CD4-positive, alpha-beta memory T cell (primary cell): Measurements from ENCODE around the gene TAF4B. TPM values are rescaled to one million over a fixed set of nuclear protein-coding genes. Genes with fewer than 3 reads are reported as not detected.
"Not testable (repeated sequence)": the region's sequence is repeated elsewhere in the genome, so short reads cannot be mapped to it uniquely, and the experiment has no call there.

Source experiments
- CTCF ChIA-PET: fragments of 350-600 bp; sonication (Branson Sonifier 250); formaldehyde crosslinking; loops from one replicate; lab custom pipeline; 2021; ENCODE audit warnings: inconsistent platforms; ENCODE audit not compliant: partially characterized antibody; lab: Charles Lee
- POLR2A ChIA-PET: fragments of 350-600 bp; sonication (Branson Sonifier 250); formaldehyde crosslinking; loops from one replicate; lab custom pipeline; 2021; ENCODE audit not compliant: partially characterized antibody; lab: Charles Lee
- DNase-seq, 5 donors: peaks; one replicate each; pipeline versions ENCODE4 v3.0.0 to v3.0.0-alpha.2; 2020 to 2022; ENCODE audit warnings: mixed read lengths in 1 of 5
- H3K27ac ChIP-seq: one replicate; pipeline ENCODE4 v1.7.0; 2013; ENCODE audit warnings: low read depth, low read length
- H3K27me3 ChIP-seq: 2 replicates; pipeline ENCODE4 v1.7.0; 2013; ENCODE audit warnings: mild to moderate bottlenecking, low read length, moderate library complexity; ENCODE audit not compliant: insufficient read depth
- H3K36me3 ChIP-seq: 2 replicates; pipeline ENCODE4 v1.7.0; 2013; ENCODE audit warnings: mild to moderate bottlenecking, low read length, moderate library complexity; ENCODE audit not compliant: insufficient read depth
- H3K4me1 ChIP-seq: 2 replicates; pipeline ENCODE4 v1.7.0; 2013; ENCODE audit warnings: mild to moderate bottlenecking, low read length, moderate library complexity; ENCODE audit not compliant: insufficient read depth
- H3K4me3 ChIP-seq, 2 donors: one replicate each; pipeline ENCODE4 v1.7.0; 2013; ENCODE audit warnings: low read length in 2 of 2, mild to moderate bottlenecking in 1 of 2
- H3K9me3 ChIP-seq, 2 donors: one replicate each; pipeline ENCODE4 v1.7.0; 2013; ENCODE audit warnings: low read length in 2 of 2, control low read depth in 1 of 2; ENCODE audit not compliant: control insufficient read depth in 1 of 2
- H3K27ac Mint-ChIP-seq, 7 donors: one replicate each; pipeline ENCODE4 v1.8.0; 2020 to 2021; ENCODE audit warnings: mixed read lengths in 7 of 7, mild to moderate bottlenecking in 6 of 7, inconsistent platforms in 3 of 7, moderate library complexity in 3 of 7
- H3K27me3 Mint-ChIP-seq, 2 donors: one replicate each; pipeline ENCODE4 v1.8.0; 2020 to 2021; ENCODE audit warnings: mixed read lengths in 2 of 2
- H3K36me3 Mint-ChIP-seq, 2 donors: one replicate each; pipeline ENCODE4 v1.8.0; 2020 to 2021; ENCODE audit warnings: mixed read lengths in 2 of 2, inconsistent platforms in 1 of 2, mild to moderate bottlenecking in 1 of 2
- H3K4me1 Mint-ChIP-seq, 4 donors: one replicate each; pipeline ENCODE4 v1.8.0; 2020 to 2021; ENCODE audit warnings: mixed read lengths in 4 of 4, mild to moderate bottlenecking in 1 of 4
- H3K4me3 Mint-ChIP-seq, 8 donors: one replicate each; pipeline ENCODE4 v1.8.0; 2020 to 2021; ENCODE audit warnings: mixed read lengths in 8 of 8, mild to moderate bottlenecking in 7 of 8, moderate library complexity in 6 of 8, inconsistent platforms in 3 of 8
- H3K9me3 Mint-ChIP-seq, 8 donors: one replicate each; pipeline ENCODE4 v1.8.0; 2020 to 2021; ENCODE audit warnings: mixed read lengths in 8 of 8, mild to moderate bottlenecking in 5 of 8, inconsistent platforms in 3 of 8, moderate library complexity in 1 of 8
- intact Hi-C: fragments of 100-400 bp; cut with micrococcal nuclease; formaldehyde crosslinking; loops from one replicate; pipeline ENCODE4 v1.15.1; 2023
- polyA plus RNA-seq, 2 donors: library from polyadenylated mRNA; unstranded; fragments of 300-500 nt; fragmentation: Illumina TruSeq; gene quantifications; one replicate each; pipeline ENCODE4 v1.2.3, GENCODE V29; 2021
- total RNA-seq, 2 experiments: library from RNA; stranded (reverse); gene quantifications; one replicate each; pipeline ENCODE4 v1.2.3, GENCODE V29; 2021

TAF4B gene
- total and polyA plus RNA-seq, 4 experiments from 2014 or later, result 4.9 to 8.1 (median 7.0) TPM

DNA sequence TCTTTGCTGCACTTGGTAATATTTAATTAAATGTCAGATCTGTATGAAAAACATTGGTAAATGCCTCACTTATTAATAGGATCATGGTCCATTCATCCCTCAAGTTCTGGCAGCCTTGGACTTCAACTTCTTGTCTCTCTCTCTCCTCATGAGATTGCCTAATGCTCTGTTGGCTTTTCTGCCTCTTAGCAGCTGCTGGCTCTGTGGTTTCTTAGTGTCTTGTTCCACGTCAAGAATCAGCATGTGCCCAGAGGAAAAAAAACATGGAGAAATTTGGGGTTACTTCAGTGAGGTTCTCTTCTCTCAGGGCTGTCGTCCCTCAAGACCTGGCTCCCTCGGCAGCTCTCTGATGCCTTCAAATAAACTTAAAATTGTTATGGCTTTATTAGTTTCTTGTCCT lies 75.4 kb downstream of the TAF4B start:
- Mint-ChIP-seq H3K4me1 (peaks cover 0 to 4% (median 0%) of the 10 kb centered on the region in 4 donors), H3K36me3 (peaks cover 6 to 25% of the 10 kb centered on the region in 2 donors), H3K4me3 (no peak overlapping the region), H3K27ac (peak overlapping the region in 1 of 7 donors; percentile 25), H3K9me3 (peaks cover 0 to 2% (median 0%) of the 10 kb centered on the region in 8 donors), H3K27me3 (no peaks in the 10 kb centered on the region)
- H3K27ac ChIP-seq, result no peak overlapping the region
- H3K9me3 ChIP-seq, result no peaks in the 10 kb centered on the region
- no peaks in the 10 kb centered on the region for H3K27me3 ChIP-seq
- ChIA-PET CTCF (no interaction called here), POLR2A (no interaction called here)
- no peaks in the 10 kb centered on the region for H3K4me1 ChIP-seq
- no peaks in the 10 kb centered on the region for H3K36me3 ChIP-seq
- no peak for DNase-seq
- H3K4me3 ChIP-seq, result no peak overlapping the region
- intact Hi-C loops, result no loop called here

DNA sequence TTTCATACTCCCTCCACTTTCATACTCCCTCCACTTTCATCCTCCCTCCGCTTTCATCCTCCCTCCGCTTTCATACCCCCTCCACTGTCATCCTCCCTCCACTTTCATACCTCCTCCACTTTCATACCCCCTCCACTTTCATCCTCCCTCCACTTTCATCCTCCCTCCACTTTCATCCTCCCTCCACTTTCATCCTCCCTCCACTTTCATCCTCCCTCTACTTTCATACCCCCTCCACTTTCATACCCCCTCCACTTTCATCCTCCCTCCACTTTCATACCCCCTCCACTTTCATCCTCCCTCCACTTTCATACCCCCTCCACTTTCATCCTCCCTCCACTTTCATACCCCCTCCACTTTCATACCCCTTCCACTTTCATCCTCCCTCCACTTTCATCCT lies 77.0 kb downstream of the TAF4B start:
- H3K4me1 Mint-ChIP-seq, H3K4me3 ChIP-seq, H3K36me3 ChIP-seq, H3K27ac ChIP-seq, CTCF ChIA-PET, intact Hi-C loops, H3K27ac Mint-ChIP-seq, POLR2A ChIA-PET, H3K27me3 ChIP-seq, H3K27me3 Mint-ChIP-seq, DNase-seq, H3K4me3 Mint-ChIP-seq, H3K9me3 Mint-ChIP-seq, H3K4me1 ChIP-seq, H3K9me3 ChIP-seq: not testable (repeated sequence)
- peaks cover 2 to 17% of the 10 kb centered on the region in 2 donors for H3K36me3 Mint-ChIP-seq

DNA sequence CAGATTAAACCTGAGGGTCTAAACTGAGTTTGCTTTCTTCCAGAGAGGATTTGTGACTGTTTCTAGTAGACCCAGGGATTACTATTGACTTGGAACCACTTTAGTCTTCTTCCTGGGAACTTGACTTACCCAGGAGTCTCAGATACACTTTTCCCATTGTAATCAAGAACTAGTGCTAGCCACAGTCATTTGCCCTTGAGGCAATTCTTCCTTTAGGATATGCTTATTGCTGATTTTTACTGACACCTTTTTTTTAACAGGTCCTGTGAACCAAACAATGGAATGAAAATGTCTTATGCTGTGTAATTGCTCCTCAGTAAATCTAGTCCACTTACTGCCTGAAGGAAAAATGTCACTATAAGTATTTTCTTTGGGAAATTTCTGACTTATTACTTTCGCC lies 78.3 kb downstream of the TAF4B start:
- no peaks in the 10 kb centered on the region for H3K9me3 ChIP-seq
- POLR2A ChIA-PET, result no interaction called here
- DNase-seq, result no peak
- Mint-ChIP-seq H3K36me3 (peaks cover 2 to 12% of the 10 kb centered on the region in 2 donors), H3K27ac (no peak overlapping the region), H3K4me1 (peaks cover 0 to 1% (median 0%) of the 10 kb centered on the region in 4 donors), H3K27me3 (no peaks in the 10 kb centered on the region), H3K9me3 (peaks cover 0 to 2% (median 0%) of the 10 kb centered on the region in 8 donors), H3K4me3 (no peak overlapping the region)
- CTCF ChIA-PET, result no interaction called here
- H3K4me3 ChIP-seq, result no peak overlapping the region
- no peak overlapping the region for H3K27ac ChIP-seq
- intact Hi-C loops, result no loop called here
- no peaks in the 10 kb centered on the region for H3K36me3 ChIP-seq
- no peaks in the 10 kb centered on the region for H3K27me3 ChIP-seq
- no peaks in the 10 kb centered on the region for H3K4me1 ChIP-seq

DNA sequence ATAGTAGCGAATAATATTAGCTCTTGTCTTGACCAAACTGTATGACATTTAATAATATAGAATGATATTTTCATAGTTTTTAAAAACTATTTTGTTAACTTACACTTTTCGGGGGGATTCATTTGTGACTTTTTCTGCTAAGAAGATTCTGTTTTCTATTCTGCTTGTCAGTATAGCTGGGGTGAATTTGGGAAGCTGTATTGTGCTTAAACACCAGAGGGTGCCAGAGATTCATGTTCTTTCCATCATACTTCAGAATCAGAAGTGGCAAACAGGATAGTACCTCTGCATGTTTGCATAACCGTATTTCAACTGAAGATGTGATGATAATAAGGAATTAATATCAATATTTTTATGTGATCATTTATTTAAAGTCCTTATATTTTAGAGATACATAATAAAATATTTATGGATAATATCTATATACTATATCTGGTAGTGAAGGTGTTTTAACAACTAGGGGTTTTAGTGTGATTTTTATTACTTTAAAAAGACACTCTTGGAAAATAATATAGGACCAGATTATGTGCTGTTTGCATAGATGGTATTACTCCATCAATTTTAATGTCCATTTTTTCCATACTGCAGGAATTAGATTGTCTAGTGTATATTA lies 81.0 kb downstream of the TAF4B start:
- DNase-seq, result peak in 2 of 5 donors; percentile 9
- Mint-ChIP-seq H3K4me1 (peaks cover 0 to 1% (median 0%) of the 10 kb centered on the region in 4 donors), H3K27ac (no peak overlapping the region), H3K4me3 (no peak overlapping the region), H3K27me3 (no peaks in the 10 kb centered on the region), H3K36me3 (peaks cover 2 to 11% of the 10 kb centered on the region in 2 donors), H3K9me3 (peaks cover 0 to 2% (median 0%) of the 10 kb centered on the region in 8 donors)
- intact Hi-C loops, result no loop called here
- H3K4me3 ChIP-seq, result no peak overlapping the region
- H3K27ac ChIP-seq, result no peak overlapping the region
- no peaks in the 10 kb centered on the region for H3K9me3 ChIP-seq
- H3K4me1 ChIP-seq, result no peaks in the 10 kb centered on the region
- POLR2A ChIA-PET, result no interaction called here
- no peaks in the 10 kb centered on the region for H3K36me3 ChIP-seq
- H3K27me3 ChIP-seq, result no peaks in the 10 kb centered on the region
- CTCF ChIA-PET, result no interaction called here

DNA sequence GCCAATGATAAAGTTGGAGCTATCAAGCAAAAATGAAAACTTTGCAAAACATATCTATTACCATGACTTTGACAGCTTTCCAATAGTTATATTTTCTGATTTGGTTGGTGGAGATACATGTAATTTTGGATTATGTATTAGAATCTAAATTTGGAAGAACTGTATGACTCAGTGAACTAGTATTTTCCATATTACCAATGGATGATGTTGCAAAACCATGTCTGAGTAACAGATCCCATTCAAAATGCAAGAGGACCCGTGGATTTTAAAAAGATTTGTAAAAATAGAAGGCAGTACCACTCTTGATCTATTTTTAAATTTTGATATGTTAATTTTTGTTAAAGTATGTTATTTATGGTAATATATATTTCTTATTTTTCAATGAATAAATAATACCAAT lies 83.0 kb downstream of the TAF4B start:
- Histone ChIP-seq H3K9me3 (no peaks in the 10 kb centered on the region), H3K36me3 (no peaks in the 10 kb centered on the region), H3K4me3 (no peak overlapping the region), H3K4me1 (no peaks in the 10 kb centered on the region), H3K27me3 (no peaks in the 10 kb centered on the region), H3K27ac (no peak overlapping the region)
- ChIA-PET POLR2A (no interaction called here), CTCF (interaction anchor here (0.7 kb wide), 1 partner anchor 50 kb away, joined by 3 read pairs; no protein-coding TSS in a partner anchor)
- no peaks in the 10 kb centered on the region for H3K4me1 Mint-ChIP-seq
- intact Hi-C loops, result no loop called here
- H3K4me3 Mint-ChIP-seq, result no peak overlapping the region
- H3K27ac Mint-ChIP-seq, result no peak overlapping the region
- no peaks in the 10 kb centered on the region for H3K9me3 Mint-ChIP-seq
- no peak for DNase-seq
- H3K36me3 Mint-ChIP-seq, result peaks cover 0 to 8% of the 10 kb centered on the region in 2 donors
- no peaks in the 10 kb centered on the region for H3K27me3 Mint-ChIP-seq

DNA sequence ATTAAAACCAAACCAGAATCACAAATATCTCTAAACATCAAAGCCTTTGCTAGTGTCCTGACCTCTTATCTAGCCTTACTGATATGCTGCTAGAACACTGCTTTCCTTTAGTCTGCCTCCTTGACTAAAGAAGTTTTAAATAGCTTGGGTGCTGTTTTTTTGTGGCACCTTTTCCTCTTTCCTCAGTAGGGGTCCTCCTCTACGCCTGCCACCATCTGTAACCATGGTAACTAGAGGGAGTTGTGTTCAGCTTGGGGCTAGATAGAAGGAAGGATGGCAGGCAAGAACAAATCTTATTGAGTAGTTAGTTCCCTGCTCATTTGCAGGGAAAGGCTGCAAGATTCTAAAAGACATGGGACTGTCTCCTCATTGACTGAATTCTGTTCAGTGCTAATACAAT lies 86.0 kb downstream of the TAF4B start:
- intact Hi-C loops, result no loop called here
- H3K27me3 ChIP-seq, result no peaks in the 10 kb centered on the region
- H3K4me1 ChIP-seq, result no peaks in the 10 kb centered on the region
- no peaks in the 10 kb centered on the region for H3K4me1 Mint-ChIP-seq
- H3K36me3 ChIP-seq, result no peaks in the 10 kb centered on the region
- peaks cover 3 to 15% of the 10 kb centered on the region in 2 donors for H3K36me3 Mint-ChIP-seq
- H3K9me3 ChIP-seq, result no peaks in the 10 kb centered on the region
- no peaks in the 10 kb centered on the region for H3K9me3 Mint-ChIP-seq
- no peak overlapping the region for H3K4me3 ChIP-seq
- no peak overlapping the region for H3K27ac ChIP-seq
- ChIA-PET POLR2A (no interaction called here), CTCF (no interaction called here)
- H3K27ac Mint-ChIP-seq, result no peak overlapping the region
- DNase-seq, result no peak
- H3K4me3 Mint-ChIP-seq, result no peak overlapping the region
- H3K27me3 Mint-ChIP-seq, result no peaks in the 10 kb centered on the region

DNA sequence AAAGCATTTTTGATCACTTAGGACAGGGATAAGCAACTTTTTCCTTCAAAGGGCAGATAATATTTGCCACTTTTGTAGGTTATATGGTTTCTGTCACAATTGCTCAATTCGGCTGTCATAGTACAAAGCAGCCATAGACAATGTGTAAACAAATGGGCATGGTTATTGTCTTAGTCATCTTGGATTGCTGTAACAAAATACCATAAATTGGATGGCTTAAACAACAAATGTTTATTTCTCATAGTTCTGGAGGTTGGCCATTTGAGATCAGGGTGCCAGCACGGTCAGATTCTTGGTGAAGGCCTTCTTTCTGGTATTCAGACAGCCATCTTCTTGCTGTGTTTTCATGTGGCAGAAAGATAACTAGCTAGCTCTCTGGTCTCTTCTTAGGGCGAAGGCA lies 91.2 kb downstream of the TAF4B start:
- no peak overlapping the region for H3K4me3 ChIP-seq
- H3K27me3 ChIP-seq, result no peaks in the 10 kb centered on the region
- DNase-seq, result no peak
- Mint-ChIP-seq H3K36me3 (peaks cover 12 to 47% of the 10 kb centered on the region in 2 donors), H3K27ac (no peak overlapping the region), H3K9me3 (no peaks in the 10 kb centered on the region), H3K4me3 (no peak overlapping the region), H3K4me1 (no peaks in the 10 kb centered on the region), H3K27me3 (no peaks in the 10 kb centered on the region)
- ChIA-PET CTCF (no interaction called here), POLR2A (no interaction called here)
- no peak overlapping the region for H3K27ac ChIP-seq
- H3K4me1 ChIP-seq, result no peaks in the 10 kb centered on the region
- no peaks in the 10 kb centered on the region for H3K36me3 ChIP-seq
- H3K9me3 ChIP-seq, result no peaks in the 10 kb centered on the region
- intact Hi-C loops, result no loop called here
